Cardiac fibroblast (primary cell): Measurements from ENCODE around the gene SMS.

ENCODE experiments used
- DNase-seq, 2 donors: peaks; one replicate each; pipeline versions ENCODE4 v3.0.0 to v3.0.0-alpha.2; 2010; ENCODE audit warnings: low read depth in 2 of 2
- H3K4me3 ChIP-seq, 2 donors: replicated peaks in 1 of 2; 1 replicate in 1 of 2; 2 replicates in 1 of 2; pipeline ENCODE4 v1.5.1; 2011; ENCODE audit warnings: low read depth in 2 of 2, low read length in 2 of 2, mild to moderate bottlenecking in 2 of 2, moderate library complexity in 1 of 2
- CTCF ChIP-seq: IDR thresholded peaks from one replicate; pipeline ENCODE4 v1.5.1; 2011; ENCODE audit warnings: low read depth, mild to moderate bottlenecking, low read length, inconsistent platforms

Gene SMS

DNA sequence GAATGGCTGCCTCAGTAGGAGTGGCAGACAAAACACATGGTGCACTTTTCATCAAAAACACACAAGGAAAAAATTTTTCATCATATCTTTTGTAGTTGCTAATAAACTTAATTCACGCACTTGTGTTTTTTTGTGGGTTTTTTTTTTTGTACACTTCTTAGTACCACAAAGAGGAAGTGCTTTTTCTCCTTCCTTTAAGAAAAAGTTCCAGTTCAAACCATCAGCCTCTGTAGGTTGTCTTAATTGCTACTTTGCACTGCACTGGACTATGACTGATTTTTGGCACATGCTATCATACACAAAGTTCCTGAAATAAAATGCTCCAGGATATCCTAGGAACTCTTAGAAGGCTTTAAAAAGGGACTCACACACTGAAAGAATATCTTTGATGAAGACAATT is 91.6 kb downstream of the SMS start, which contains the start of gene PHEX:
Gene PHEX, plus strand, starts transcription at position 242 of the 400 bp plus-strand sequence. CDS start 681 bp downstream, outside the sequence.
- H3K4me3 ChIP-seq, result no peak within 1 kb of the TSS
- DNase-seq, result no peak
- no peak for TF ChIP-seq CTCF

- no peak for TF ChIP-seq CTCF
- H3K4me3 ChIP-seq, result no peak overlapping the region
- DNase-seq, result no peak
These were observed 92.0 kb downstream of the SMS start for GRCh38 chrX:22032506-22032905.

- no peak for TF ChIP-seq CTCF
- DNase-seq, result no peak
- no peak overlapping the region for H3K4me3 ChIP-seq
These were observed 93.3 kb downstream of the SMS start for GRCh38 chrX:22033818-22034217.

GRCh38 chrX:22035236-22035635 is 94.7 kb downstream of the SMS start:
- TF ChIP-seq CTCF, result no peak
- no peak overlapping the region for H3K4me3 ChIP-seq
- no peak for DNase-seq

DNA sequence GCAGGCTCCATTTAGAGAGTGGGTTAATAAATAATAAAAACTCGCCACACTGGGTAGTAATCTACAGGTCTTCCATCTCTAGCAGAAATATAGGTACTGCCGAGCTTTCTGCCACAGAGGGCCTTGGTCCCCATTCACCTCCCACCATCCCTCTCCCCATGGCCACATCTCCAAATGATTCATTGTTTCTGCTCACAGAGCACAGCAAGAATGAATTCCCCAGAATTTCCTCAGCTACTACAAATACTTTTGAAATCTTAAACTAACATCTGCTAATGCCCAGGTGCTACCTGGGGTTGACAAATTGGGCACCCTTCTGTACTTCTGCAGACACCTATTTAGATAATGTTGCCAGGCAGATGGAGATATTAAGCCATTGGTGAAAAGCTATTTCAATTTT is 96.7 kb downstream of the SMS start:
- H3K4me3 ChIP-seq, result no peak overlapping the region
- no peak for DNase-seq
- TF ChIP-seq CTCF, result no peak

DNA sequence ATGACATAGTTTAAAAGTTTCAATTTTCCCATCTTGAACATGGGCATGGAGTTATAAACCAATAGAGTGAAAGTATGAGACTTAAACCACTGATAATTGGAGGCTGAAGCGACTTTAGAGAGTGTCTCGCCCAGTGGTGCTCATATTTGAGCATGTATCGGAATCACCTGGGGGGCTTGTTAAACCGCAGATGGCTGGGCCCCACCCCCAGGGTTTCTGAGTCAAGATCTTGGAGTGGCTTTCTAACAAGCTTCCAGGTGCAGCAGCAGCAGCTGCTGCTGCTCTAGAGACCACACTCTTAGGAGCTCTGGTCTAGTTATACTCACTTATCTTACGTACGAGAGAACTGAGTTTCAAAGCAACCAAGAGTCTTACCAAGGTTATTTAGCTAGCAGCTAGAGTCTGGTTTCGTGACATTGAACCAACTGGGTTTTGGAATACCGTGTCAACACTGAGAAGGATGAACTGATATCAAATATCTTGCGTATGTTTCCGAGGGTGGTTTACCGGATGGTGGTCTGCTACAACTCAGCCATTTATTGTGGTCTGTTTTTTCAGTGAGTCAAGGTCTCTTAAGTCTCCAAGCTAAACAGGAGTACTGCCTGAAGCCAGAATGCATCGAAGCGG is 97.5 kb downstream of the SMS start:
- no peak for DNase-seq
- no peak overlapping the region for H3K4me3 ChIP-seq
- TF ChIP-seq CTCF, result no peak

GRCh38 chrX:22039541-22039940 is 99.0 kb downstream of the SMS start:
- no peak for DNase-seq
- no peak for TF ChIP-seq CTCF
- H3K4me3 ChIP-seq, result no peak overlapping the region
